ENCODE measurements around the gene ELAVL4. TPM values are rescaled to one million over a fixed set of nuclear protein-coding genes. Genes with fewer than 3 reads are reported as not detected.

ELAVL4 gene
- total RNA-seq (not detected), polyA plus RNA-seq (not detected)
- long read RNA-seq, donor 1 = 0 reads
- long read RNA-seq, donor 2, partial matches to known transcripts = 0 of 1 reads
- long read RNA-seq, donor 2, other reads (novel, unspliced or antisense) = 0 of 1 reads
- long read RNA-seq, donor 3 = 0 reads

DNA sequence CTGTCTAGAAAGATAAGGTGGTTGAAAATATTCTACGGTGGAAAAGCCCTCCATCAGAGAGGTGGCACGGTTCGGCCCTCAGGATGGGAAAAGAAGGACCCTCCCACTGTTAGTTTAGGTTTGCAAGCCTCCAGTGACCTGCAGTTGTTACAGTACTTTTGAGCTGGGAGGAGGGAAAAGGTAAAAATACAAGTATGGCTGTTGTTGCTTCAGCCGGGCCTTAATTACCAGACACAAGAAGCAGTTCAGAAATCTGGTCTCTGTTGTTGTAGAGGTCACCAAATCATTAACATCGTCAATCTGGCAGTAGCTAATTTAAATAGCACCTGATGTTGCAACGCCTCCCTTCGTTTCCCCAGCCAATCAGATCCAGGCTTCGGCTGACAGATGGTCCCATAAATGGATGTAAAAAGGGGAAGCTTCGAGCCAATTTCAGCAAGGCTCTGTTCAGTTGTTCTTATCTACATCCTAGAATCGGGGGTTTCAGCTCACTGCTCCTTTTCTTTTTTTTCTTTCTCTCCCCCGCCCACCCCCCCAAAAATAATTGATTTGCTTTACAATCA lies at the start of gene ELAVL4:
ELAVL4 (plus strand) TSS at position 424 of the 563 bp plus-strand sequence. CDS start 270 bp downstream, outside the sequence.
- TF ChIP-seq POLR2A (IDR thresholded peaks at IDR 0.05) (no peak), EP300 (IDR thresholded peaks at IDR 0.05) (no peak)
- TF ChIP-seq, protein P1, sequence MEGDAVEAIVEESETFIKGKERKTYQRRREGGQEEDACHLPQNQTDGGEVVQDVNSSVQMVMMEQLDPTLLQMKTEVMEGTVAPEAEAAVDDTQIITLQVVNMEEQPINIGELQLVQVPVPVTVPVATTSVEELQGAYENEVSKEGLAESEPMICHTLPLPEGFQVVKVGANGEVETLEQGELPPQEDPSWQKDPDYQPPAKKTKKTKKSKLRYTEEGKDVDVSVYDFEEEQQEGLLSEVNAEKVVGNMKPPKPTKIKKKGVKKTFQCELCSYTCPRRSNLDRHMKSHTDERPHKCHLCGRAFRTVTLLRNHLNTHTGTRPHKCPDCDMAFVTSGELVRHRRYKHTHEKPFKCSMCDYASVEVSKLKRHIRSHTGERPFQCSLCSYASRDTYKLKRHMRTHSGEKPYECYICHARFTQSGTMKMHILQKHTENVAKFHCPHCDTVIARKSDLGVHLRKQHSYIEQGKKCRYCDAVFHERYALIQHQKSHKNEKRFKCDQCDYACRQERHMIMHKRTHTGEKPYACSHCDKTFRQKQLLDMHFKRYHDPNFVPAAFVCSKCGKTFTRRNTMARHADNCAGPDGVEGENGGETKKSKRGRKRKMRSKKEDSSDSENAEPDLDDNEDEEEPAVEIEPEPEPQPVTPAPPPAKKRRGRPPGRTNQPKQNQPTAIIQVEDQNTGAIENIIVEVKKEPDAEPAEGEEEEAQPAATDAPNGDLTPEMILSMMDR (IDR thresholded peaks at IDR 0.05) = no peak
- Histone ChIP-seq H3K4me1 (ENCODE audit: insufficient read depth) (no peaks in the 10 kb centered on the region), H3K27me3 (no peaks in the 10 kb centered on the region), H3K27ac (no peak within 1 kb of the TSS), H3K9me3 (no peaks in the 10 kb centered on the region), H3K4me3 (no peak within 1 kb of the TSS), H3K36me3 (no peaks in the 10 kb centered on the region)
- intact Hi-C loops (cut with DNase I) = no loop called here
- DNase-seq = no peak
- WGBS, 3 donors = 34 to 50% (median 40%) methylated on average over 11 of the region's 11 CpGs

DNA sequence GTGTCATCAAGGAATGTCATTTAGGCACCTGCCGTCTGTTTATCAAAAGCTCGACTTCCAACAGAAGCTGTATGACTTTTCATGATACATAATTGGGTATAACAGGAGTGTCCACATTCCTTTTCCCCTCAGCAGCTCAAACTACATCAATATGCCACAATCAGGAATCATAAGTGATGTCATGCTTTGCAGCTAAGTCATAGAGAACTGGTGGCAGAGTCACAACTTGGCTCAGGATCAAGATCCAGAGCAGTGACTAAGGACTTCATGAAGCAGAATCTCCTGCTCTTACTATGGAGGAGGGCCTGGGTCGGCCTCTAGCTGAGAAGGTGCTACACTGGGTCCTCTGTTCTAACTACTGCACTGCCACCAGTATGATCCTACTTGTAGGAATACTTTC lies 48.4 kb upstream of the ELAVL4 start:
- Histone ChIP-seq H3K27ac (no peak overlapping the region), H3K27me3 (no peaks in the 10 kb centered on the region), H3K4me3 (no peak overlapping the region), H3K9me3 (no peaks in the 10 kb centered on the region), H3K36me3 (no peaks in the 10 kb centered on the region), H3K4me1 (ENCODE audit: insufficient read depth) (no peaks in the 10 kb centered on the region)
- TF ChIP-seq POLR2A (IDR thresholded peaks at IDR 0.05) (no peak), EP300 (IDR thresholded peaks at IDR 0.05) (no peak)
- TF ChIP-seq, protein P1 (IDR thresholded peaks at IDR 0.05) = no peak
- intact Hi-C loops (cut with DNase I) = no loop called here
- DNase-seq = no peak
- 70 to 79% (median 78%) methylated on average over 3 of the region's 3 CpGs for WGBS, 3 donors

DNA sequence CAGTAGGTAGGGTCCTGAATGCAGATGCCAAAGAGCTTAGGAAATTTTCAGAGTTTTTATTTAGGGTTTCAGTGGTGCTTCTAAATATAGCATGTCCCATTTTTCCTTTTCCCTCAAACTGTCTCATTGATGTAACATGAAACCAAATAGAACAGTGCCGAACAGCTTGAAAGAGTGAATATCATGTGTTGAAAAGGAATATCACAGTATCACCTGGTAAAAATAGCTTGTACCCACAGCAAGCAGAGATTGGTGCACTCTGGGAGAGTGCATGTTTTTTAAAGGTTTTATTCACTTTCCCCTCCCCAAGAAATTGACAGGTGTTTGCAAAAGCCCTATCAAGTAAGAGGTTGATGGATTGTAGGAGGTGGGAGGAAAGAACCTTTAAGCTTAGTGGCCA lies 41.9 kb upstream of the ELAVL4 start:
- no peaks in the 10 kb centered on the region for H3K9me3 ChIP-seq

DNA sequence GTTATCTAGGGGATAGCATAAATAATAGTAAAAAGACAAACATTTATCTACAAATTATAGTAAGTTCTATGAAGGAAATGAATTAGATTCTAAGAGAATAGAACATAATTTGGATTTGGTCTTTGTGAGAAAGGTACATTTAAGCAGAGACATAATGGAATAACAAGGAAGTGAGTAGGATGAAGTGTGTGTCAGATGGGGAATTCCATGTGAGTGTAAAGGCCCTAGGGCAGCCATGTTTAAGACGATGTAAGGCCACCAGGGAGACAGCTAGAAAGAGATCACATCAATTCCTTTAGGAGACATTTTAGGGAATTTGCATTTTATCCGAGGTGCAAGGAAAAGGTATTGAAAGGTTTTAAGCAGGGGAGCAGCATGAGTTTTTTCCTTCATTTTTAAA lies 33.8 kb upstream of the ELAVL4 start:
- Histone ChIP-seq H3K36me3 (no peaks in the 10 kb centered on the region), H3K9me3 (no peaks in the 10 kb centered on the region), H3K4me1 (ENCODE audit: insufficient read depth) (no peaks in the 10 kb centered on the region), H3K27ac (no peak overlapping the region), H3K4me3 (no peak overlapping the region), H3K27me3 (no peaks in the 10 kb centered on the region)
- intact Hi-C loops (cut with DNase I) = no loop called here
- 67 to 70% (median 70%) methylated on average over 2 of the region's 2 CpGs for WGBS, 3 donors
- TF ChIP-seq POLR2A (IDR thresholded peaks at IDR 0.05) (no peak), EP300 (IDR thresholded peaks at IDR 0.05) (no peak)
- TF ChIP-seq, protein P1 (IDR thresholded peaks at IDR 0.05) = no peak
- no peak for DNase-seq

More for the DNA sequence above, 41.9 kb upstream of the ELAVL4 start:
- H3K27me3 ChIP-seq = no peaks in the 10 kb centered on the region
- WGBS, 3 donors = 23 to 67% (median 27%) methylated on average over 1 of the region's 1 CpG
- TF ChIP-seq POLR2A (IDR thresholded peaks at IDR 0.05) (no peak), EP300 (IDR thresholded peaks at IDR 0.05) (no peak)
- TF ChIP-seq, protein P1 (IDR thresholded peaks at IDR 0.05) = no peak
- H3K36me3 ChIP-seq = no peaks in the 10 kb centered on the region
- H3K4me1 ChIP-seq (ENCODE audit: insufficient read depth) = no peaks in the 10 kb centered on the region
- no peak overlapping the region for H3K27ac ChIP-seq
- no peak for DNase-seq
- intact Hi-C loops (cut with DNase I) = no loop called here
- no peak overlapping the region for H3K4me3 ChIP-seq

All from ovary (tissue), 10 donors.